ENCODE data around the gene CSH1.

CSH1 gene

DNA sequence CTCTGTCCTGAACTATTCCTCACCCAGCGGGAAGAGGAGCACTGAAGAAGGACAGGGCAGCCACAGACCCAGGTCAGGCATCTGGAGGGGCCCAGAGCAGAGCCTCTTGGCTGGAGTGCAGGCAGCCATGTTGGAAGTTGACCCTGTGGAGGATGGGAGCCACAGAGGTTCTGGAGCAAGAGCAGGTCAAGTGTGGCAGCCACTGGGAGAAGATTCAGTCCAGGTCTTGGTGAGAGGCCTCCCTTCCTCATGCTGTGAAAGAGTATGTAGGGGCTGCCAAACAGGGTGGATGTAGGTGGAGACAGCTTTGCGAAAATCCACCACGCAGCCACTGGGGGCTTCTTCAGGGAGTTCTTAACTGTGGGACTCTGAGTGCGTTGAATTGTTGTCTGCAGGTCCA lies 36.3 kb upstream of the CSH1 start:
- DNase-seq (ENCODE audit: extremely low read depth, low read depth) = no peak

DNA sequence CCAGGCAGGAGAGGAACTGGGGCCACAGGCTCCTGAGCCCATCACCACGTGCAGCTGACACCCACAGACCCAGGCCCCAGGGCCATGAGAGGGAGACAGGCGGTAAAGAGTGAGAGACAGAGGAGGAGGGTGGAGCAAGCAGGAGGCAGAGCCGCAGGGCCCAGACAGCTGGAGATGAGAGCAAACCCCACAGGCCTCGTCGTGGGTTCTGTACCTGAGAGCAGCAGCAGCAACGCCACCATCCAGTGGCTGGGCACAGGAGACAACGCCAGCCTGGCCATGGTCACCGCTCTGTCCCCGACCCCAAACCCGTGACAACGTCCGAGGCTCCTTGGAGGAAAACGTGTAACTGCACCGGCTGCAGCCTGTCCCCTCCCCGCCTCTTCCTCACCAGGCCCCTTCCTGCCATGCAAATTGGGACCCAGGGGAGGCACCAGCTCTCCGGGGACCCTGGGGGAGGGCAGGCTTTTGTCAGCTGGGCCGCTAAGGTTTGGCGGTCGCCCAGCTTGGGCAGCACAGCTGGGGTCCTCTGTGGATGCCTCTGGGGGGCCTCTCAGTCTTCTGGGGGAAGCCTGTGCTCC lies 35.7 kb upstream of the CSH1 start, which contains the start of gene CD79B:
Gene CD79B, minus strand, starts transcription at position 351 of the 581 bp plus-strand sequence. Its CDS starts 70 bp downstream, at position 281.
- no peak for TF ChIP-seq CTCF (IDR thresholded peaks at IDR 0.05; ENCODE audit: low read depth, low read length)
- DNase-seq (ENCODE audit: extremely low read depth, low read depth) = no peak

More for the DNA sequence above, 36.3 kb upstream of the CSH1 start:
- TF ChIP-seq CTCF (IDR thresholded peaks at IDR 0.05; ENCODE audit: low read depth, low read length) = no peak

- DNase-seq (ENCODE audit: extremely low read depth, low read depth) = no peak
- no peak for TF ChIP-seq CTCF (IDR thresholded peaks at IDR 0.05; ENCODE audit: low read depth, low read length)
Observed at GRCh38 chr17:63930951-63931575, 34.7 kb upstream of the CSH1 start.

GRCh38 chr17:63929860-63930766 lies 33.7 kb upstream of the CSH1 start:
- no peak for DNase-seq (ENCODE audit: extremely low read depth, low read depth)
- no peak for TF ChIP-seq CTCF (IDR thresholded peaks at IDR 0.05; ENCODE audit: low read depth, low read length)

DNA sequence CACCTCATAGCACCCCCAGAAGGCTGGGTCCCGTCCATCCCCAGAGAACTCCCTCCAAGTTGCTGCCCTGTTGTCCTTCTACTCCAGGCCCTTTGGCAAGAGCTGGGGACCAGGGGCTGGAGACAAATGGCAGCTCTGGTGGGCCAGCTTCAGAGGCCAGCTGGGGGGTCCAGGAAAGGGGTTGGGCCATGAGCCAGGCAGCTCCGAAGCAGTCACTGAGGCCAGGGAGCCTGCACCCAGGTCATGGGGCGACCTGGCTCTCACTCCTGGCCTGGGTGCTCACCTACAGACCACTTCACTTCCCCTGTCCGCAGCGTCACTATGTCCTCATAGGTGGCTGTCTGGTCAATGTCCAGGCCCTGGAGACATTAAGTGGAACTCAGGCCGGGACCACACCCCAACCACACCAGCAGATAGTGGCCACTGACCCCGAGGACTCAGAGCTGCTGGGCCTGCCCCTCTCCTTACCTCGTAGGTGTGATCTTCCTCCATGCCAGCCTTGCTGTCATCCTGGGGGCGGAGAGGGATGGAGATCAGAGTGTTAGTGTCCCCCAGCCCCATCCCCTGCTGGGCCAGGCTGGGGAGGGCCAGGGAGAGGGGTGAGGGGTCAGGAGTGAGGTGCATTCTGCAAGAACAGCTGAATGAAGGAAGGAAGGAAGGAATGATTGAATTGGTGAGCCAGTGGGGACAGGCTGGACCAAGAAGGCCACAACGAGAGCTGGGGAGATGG lies 32.8 kb upstream of the CSH1 start:
- TF ChIP-seq CTCF (IDR thresholded peaks at IDR 0.05; ENCODE audit: low read depth, low read length) = no peak
- no peak for DNase-seq (ENCODE audit: extremely low read depth, low read depth)

GRCh38 chr17:63928172-63928666 lies 31.8 kb upstream of the CSH1 start:
- DNase-seq (ENCODE audit: extremely low read depth, low read depth) = no peak
- no peak for TF ChIP-seq CTCF (IDR thresholded peaks at IDR 0.05; ENCODE audit: low read depth, low read length)

Data from AG09319 (cell line).